ENCODE results near the gene DTNB.

DTNB gene

DNA sequence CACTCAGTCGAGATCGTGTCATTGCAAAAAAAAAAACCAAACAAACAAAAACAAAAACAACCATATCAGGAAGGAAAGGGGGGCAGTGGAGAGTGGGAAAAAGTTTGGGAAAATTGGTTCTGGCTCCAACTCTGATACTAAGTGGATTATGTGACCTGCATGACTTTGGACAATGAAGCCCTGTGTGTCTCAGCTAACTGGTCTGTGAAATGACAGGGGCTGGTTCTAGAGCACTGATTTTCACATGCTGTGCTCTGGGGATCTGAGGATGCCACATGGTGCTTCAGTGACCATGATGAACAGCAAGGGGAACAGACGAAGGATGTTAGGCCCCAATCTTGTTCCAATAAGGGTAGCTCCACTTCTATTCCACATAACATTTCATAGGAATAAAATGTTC lies 174.2 kb downstream of the DTNB start:
- no peak for DNase-seq (ENCODE audit: low read depth in 3 of 3)

DNA sequence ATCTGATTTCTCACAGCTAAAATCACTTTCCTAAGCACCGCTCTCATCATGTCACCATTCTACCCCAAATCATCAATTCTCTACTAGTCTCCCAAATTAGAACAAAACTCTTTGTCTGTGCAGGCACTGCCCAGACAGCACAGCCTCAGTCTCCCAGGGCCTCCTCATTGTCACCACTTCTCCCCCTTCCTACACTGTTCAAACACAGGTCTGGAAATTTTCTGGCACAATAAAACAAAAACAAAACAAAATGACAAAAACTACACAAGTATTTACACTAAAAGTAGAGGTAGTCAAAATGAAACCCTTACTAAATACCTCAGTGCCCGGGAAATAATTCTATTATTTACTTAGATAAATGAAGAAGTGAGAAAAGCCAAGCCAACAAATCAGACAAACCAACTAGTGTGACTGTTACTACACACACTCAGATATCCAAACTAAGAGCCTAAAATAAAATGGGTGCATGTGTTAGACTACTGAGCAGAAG lies 175.4 kb downstream of the DTNB start:
- no peak for DNase-seq (ENCODE audit: low read depth in 3 of 3)

DNA sequence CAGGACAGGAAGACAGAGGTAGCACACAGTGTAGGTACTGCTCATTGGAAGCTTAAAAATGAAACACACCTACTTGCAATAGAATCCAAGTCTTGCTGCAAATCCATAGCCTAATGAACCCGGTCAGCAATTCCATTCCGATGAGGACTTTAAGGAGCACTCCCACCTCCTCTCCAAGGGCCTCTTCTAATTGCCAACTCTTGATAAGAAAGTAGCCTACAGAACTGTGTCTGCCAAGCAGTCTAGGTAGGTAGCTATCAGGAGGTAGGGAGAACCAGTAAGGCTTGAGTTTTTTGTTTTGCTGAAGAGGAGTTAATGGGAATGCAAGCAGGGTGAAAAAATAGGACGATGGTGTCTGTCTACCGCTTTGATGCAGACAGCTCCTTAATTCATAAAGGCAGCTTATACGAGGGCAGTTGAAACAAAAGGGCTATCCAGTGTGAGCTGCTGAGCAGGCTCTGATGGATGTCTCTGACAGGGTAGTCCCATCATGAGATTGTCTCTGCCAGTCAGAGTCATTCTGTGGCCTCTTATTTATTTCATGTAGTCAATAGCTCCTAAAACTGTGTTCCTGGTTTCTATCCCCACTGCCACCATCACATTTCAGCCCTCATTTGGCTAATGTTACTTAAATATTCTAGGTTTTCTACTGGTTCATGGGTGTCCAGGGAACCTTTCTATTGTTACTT lies 176.0 kb downstream of the DTNB start:
- DNase-seq (ENCODE audit: low read depth in 3 of 3), result no peak

DNA sequence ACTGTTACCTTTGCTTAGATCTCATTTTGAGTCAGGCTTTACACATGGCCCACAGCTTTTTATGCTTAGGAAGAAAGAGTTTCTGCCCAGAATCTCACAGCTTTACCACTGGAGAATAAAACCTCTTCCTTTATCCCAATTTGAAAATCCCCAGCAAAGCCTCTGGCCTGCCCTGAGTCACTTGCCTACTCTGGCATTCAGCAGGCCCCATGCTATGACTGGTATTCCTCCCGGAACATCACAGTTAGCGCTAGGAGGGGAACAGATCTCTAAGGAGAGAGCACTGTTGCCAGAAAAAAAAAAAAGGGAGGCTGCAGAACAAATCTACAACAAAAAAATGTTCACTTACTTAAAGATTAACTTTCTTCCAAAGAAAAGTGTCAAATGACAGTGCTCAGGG lies 178.8 kb downstream of the DTNB start:
- no peak for DNase-seq (ENCODE audit: low read depth in 3 of 3)

DNA sequence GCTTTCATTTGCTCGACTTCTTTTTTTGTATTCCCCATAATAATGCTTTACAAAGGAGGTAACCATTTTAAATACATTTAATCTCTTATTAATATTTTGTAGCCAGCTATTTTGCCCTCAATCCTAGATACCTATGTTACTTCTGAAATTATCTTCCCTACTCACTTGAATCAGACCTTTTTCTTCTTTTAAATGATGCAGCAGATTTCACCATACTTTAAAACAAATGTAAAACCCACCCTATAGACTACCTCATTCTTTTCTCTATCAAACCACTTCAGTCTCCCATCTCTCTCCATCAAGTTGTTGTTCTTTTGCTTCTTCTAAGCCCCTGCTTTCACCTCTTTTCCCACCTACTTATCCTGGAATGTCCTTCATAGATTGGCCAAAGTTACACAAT lies 180.2 kb downstream of the DTNB start:
- no peak for DNase-seq (ENCODE audit: low read depth in 3 of 3)

DNA sequence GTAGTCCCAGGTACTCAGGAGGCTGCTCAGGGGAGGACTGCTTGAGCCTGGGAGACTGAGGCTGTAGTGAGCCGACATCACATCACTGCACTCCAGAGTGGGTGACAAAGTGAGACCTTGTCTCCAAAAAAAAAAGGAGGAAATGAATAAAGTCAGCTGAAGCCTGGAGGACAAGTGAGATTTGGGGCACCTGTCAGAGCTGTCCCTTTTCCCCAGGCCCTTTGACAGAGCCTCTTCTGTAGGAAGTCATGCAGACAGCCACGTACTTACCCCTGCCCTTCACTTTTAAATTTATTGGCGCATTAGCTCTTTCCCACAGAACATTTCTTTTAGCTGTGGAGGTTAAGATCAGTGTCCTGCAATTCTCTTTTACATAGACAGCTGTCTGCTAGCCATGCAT lies 180.7 kb downstream of the DTNB start:
- no peak for DNase-seq (ENCODE audit: low read depth in 3 of 3)

DNA sequence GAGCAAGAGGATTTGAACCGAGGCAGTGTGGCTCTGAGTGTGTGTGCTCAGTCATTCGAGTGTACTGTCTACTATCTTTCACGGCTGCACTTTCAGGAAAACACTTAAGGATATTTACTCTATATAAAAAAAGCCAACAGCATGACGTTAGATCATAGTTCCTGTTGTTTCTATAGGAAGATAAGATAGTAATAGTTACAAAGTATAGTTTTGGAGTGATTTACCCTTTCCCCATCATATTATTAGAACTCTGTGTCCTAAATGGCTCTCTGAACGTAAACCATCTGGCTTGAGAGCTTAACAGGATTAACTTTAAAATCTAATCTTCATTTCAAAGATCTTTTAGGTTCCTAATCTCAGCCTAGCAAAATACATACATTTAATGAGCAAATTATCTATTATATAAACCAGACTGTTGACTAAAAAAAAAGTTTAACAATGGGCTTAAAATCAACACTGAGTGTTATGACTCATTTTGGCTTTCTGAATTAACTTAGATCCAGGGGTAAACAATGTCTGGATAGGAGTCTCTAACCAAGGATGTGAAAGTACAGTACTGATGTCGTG lies 181.3 kb downstream of the DTNB start:
- no peak for DNase-seq (ENCODE audit: low read depth in 3 of 3)

DNA sequence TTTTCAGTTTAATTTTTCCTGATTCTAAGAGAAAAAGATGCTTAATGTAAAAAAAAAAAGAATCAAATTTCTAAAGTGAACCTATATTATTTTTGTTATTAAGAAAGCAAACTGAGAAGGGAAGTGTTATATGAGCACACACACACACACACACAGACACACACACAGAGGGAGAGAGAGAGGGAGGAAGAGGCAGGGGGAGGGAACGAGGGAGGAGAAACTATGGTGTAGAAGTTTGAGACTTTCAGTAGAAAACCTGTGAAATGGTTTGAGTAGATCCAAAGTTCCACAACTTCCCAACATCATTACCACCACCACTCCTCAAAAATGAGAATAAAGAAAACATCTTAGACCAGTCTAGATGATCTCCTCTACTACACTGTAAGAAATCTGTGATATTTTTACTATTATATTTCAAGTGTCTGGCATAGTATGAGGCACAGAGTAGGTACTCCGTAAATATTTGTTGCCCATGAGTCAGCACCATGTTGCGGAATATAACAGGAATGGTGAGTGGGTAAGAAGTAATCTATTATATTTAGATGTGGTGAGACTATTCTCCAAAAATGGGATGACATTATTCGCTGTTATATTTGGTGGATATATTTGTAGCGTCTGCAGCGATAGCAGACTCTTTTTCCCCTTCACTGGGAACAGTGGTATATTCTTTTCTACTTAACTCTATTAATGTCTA lies 182.2 kb downstream of the DTNB start:
- no peak for DNase-seq (ENCODE audit: low read depth in 3 of 3)

DNA sequence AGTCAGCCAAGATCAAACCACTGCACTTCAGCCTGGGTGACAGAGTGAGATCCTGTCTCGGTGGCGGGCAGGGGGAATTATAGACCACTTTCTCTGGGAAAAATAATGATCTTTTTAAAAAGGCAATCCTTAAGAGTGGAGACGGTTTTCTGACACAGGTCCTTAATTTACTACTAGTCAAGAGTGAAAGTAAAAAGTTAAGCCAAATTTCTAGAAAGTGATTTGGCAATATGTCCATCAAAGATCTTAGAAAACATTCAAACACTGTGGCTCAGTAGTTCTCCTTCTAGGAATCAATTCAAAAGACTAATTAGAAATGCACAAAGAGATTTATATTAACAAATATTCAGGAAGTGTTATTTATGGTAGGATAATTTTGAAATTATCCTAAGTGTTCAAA lies 183.2 kb downstream of the DTNB start:
- no peak for DNase-seq (ENCODE audit: low read depth in 3 of 3)

DNA sequence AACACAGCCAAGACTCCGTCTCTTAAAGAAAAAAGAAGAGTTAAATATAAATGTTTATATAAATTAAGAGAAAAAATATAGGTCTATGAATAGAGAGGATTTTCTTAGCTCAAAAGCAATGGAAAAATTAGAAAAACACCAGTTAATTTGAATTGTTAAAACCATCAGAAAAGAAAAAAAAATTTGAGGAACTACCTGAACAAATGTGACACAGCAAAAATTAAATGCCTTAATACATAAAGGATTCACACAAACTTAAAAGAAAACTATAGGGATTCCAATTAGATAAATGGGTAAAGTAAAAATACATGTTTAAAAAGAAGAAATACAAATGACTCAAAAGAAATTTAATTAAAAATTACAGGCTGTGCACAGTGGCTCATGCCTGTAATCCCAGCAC lies 183.7 kb downstream of the DTNB start:
- no peak for DNase-seq (ENCODE audit: low read depth in 3 of 3)

DNA sequence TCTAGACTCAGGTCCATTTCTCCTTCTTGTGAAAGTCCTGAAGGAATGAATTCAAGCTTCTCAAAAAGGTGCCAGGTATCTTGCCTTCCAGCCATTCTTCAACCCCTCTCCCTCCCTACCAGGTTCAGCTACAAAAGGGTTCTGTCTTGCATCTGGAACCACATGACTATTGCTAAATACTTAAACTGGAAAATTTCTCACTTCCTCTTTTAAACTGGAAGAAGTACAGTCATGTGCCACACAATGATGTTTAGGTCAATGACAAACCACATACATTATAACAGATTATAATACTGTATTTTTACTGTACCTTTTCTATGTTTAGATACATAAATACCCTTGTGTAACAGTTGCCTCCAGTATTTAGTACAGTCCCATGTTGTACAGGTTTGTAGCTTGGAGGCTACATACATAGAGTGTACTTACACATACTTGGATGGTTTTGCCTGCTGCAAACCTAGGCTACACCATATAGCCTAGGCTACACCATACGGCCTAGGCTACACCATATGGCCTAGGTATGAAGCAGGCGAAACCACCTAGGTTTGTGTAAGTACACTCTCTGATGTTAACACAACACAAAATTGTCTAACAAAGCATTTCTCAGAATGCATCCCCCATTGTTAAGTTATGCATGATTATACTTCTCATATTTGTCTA lies 189.6 kb downstream of the DTNB start:
- DNase-seq (ENCODE audit: low read depth in 3 of 3), result no peak

DNA sequence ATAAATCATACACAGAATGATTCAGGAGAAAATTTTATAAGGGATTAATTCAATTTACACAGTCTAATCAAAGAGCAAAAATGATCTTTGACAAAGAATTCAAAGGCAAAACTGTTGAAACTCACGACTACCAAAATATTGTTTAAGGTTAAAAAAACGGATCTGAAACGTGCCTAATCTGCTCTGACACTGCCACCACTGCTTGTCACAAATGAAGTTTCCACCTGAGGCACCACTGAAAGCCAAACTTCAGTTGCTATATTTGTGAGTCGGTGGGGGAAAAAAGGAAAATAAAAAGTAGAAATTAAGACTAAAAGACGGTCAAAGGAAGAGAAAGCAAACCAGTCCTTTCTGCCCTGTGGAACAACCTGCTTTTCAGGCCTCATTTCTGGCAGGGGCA lies 191.0 kb downstream of the DTNB start:
- DNase-seq (ENCODE audit: low read depth in 3 of 3), result no peak

DNA sequence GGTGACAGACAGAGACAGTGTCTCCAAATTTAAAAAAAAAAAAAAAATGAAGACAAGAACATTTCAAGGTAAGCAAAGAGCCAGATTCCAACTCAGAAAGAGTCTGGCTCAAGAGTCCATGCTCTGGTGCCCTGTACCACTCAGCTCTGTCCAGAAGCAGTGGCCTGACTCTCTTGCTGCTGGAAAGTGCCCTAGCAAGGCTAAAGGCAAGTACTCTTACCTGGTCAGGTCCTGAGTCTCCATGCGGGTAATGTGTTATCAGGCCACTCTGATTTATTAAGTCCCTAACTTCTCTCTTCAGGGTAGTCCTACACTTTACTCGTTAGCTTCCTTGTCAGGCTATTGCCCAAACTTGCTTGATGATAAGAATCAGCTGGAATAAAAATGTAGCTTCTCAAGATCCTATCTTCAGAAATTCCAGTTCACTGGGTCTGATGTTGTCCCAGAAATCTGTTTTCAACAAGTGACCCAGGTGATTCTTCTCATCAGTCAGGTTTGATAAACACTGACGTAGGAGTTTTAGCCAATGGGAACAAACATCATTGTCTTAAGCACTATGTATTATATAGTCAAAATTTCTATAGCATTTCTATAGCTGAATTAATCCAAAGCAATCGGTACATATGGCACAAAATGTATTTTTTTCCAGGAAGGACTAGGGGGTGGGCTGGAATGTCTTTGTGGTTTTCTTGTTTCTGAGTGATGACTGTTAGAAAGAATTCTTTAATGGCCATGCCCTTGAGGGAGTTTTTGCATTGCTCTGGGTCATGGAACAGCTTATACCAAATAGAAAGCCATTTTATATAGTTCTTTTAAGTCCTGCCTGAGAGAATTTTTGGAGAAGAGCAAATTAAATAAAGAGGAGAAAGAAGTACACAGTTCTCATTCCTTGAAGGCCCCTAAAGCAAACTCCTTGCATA lies 191.7 kb downstream of the DTNB start:
- no peak for DNase-seq (ENCODE audit: low read depth in 3 of 3)

DNA sequence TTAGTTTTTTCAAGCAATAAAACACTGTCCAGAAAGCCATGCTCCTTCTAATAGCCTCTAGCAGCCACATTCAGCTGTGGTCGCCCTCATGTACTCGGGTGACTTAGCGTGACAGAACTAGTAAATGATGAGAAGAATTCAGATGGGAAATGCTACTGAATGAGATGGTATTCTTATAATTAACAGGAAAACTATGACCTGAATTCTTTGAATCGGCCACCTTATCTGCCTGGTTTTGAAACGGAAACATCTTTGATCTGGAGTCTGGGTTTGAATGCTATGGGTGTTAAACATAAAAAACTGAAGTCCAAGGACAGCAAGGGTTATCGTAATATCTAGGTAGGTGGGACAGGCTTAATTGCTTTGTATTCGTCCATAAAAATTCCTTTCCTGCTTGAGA lies 192.8 kb downstream of the DTNB start:
- no peak for DNase-seq (ENCODE audit: low read depth in 3 of 3)

DNA sequence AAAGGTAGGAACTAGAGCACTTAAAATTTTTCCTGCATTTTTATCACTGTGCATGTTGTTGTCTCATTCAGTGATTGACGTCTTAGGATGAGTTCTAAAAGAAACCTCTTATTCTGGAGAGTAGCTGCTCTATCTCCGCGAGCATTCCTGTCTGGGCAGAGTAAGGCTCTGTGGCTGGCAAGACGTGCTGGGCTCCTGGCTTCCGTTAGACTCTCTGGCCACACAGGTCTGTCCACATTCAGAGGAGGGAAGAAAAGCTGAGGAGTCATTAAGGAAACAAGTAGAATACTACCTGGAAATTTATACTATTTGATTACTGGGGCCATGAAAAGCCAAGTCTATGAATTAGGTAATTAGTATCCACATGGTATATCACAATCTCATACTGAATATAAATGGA lies 193.6 kb downstream of the DTNB start:
- DNase-seq (ENCODE audit: low read depth in 3 of 3), result no peak

DNA sequence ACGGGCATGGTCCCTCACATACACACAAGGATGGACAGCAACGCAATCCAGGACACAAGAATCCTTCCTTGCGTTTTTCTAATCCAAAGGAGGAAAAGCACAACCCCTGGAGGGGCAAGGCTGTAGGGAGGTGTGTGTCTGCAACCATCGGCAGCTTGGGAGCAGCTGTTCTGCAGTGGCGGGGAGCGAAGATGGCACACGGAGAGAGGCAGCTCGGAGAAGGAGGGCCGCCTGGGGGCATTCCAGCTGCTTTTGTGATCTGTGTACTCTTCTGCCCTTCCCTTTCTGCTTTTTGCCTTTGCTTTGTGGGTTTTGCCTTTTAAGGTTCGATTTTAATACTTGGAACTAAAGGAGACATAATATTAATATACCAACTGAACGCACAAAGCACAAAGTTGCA lies 194.6 kb downstream of the DTNB start:
- DNase-seq (ENCODE audit: low read depth in 3 of 3), result no peak

DNA sequence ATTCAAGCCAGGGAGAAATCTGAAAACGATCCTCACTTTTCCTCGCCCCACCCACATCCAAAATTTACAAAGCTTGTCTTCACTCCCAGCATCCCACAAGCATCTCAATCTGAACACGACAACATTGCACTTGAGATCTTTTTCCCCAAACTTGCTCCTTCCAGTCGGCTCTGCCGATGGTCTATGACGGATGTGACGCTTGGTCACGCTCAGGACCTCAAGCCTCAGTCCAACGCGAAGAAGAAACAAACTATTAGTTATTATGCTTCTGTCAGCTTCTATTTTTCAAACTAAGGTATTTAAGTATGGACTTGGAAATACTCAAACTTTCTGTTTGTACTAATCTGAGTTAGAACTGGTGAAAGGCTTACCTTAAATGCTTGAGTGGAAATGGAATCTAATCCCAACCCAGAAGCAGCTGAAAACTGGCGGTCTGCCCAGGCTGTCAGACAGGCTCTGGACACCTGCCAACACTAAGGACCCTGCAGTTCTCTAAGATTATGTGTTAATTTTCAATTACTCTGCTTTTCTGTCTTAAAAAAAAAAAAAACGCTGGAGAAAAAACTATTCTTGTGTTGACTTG lies 199.5 kb downstream of the DTNB start:
- no peak for DNase-seq (ENCODE audit: low read depth in 3 of 3)

DNA sequence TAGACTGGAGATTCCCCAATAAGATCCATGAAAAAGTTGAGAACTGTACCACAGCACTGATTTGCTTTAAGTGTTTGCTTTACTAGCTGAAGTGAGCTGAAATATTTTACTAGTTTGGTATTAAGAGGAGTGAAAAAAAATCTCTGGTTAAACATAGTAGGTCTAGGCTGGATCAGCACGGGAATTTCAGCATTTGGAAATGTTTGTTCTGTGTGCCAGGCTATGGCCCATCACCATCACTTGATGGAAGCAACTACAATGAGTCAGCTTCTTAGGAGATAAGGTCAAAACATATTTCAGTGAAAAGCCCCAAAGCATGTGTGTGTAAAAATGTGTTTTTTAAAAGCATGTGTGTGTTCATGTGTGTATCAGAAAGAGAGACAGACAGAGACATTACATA lies 200.2 kb downstream of the DTNB start:
- DNase-seq (ENCODE audit: low read depth in 3 of 3), result no peak

DNA sequence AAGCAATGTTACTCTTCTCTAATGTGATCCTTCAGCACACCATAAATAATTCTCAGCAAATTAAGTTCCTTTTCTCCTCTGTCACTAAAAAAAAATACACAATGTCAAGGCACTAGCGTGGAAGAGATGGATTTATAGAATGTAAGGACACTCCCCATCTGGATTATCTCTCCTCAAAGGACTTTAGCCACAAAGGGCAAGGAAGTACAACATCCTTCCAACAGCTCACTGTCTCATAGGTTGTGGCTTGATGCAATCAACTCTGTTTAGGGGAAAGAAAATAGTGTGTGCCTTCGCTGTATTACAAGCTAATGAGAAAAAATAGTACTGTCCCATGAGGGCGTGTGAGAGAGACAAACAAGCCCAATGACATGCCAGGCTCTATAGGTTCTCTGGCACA lies 202.6 kb downstream of the DTNB start:
- DNase-seq (ENCODE audit: low read depth in 3 of 3), result no peak

DNA sequence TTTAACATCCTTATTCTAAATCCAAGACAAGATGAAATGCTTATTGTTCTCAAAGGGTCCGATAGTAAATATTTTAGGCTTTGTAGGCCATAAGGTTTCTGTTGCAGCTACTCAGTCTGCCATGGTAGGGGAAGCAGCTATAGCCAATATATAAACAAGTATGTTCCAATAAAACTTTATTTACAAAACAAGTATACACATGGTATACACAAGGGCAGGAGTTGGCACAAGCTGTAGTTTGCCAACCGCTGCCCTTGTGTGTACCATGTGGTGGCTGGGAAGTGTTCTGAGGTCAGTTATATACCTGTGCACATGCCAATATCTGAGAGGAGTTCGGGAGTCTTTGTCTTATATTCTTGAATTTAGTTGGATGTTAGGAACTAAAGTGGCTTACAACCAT lies 205.6 kb downstream of the DTNB start:
- no peak for DNase-seq (ENCODE audit: low read depth in 3 of 3)

DNA sequence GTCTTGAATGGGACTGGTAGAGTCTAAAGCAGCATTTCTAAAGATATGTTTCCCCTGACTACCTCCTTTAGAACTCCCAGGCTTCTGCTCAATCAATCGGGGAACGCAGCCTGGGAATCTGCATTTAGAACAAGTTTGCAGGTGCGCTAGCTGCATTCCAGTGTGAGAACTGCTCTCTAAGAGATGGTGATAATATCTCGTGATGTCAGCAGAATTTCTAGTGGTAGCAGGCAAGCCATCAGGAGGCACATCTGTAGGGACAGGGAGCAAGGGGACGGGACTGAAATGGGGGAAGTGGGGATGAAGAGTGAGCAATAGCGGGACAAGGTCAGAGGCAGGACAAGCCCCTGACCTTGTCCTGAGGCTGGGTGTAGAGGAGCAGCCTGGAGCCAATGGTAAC lies 211.4 kb downstream of the DTNB start:
- no peak for DNase-seq (ENCODE audit: low read depth in 3 of 3)

Measured in stimulated activated CD4-positive, alpha-beta T cell treated with anti-CD3 and anti-CD28 coated beads, TNF-alpha, amount 100 ng/mL, for 48 hours (primary cell).